DND-41 (cell line): ENCODE measurements around the gene KLK3.

ENCODE experiments used
- CTCF ChIP-seq: IDR thresholded peaks from 2 replicates; pipeline ENCODE4 v1.5.1; 2012; ENCODE audit warnings: borderline replicate concordance, low read length, moderate library complexity, mild to moderate bottlenecking; ENCODE audit not compliant: poor library complexity, severe bottlenecking; ENCODE audit errors: extremely low read depth
- EZH2 ChIP-seq: IDR thresholded peaks from 3 replicates; pipeline ENCODE4 v1.6.1; 2012; ENCODE audit warnings: borderline replicate concordance, low read depth, mild to moderate bottlenecking, moderate library complexity, low read length, inconsistent platforms; ENCODE audit not compliant: severe bottlenecking

GRCh38 chr19:50837300-50837699 is 17.4 kb upstream of the KLK3 start:
- TF ChIP-seq CTCF (no peak), EZH2 (no peak)
